ENCODE data around the gene BNIP3.

DNA sequence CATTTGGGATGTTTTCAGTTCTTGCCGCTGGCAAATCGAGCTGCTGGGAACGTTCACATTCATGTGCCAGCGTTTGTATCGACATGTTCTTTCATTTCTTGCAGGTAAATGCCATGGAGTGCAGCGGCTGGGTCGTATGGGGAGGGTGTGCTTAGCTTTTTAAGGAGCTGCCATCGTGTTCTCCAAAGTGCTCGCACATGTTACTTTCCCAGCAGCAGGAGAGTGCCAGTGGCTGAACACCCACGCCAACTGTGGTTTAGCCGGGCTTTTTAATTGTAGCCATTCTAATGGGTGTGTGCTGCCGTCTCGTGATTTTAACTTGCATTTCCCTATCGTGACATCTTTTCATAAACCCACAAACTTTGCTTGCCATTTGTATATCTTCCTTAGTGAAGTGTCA lies 11.6 kb upstream of the BNIP3 start:
- TF ChIP-seq, protein P1, sequence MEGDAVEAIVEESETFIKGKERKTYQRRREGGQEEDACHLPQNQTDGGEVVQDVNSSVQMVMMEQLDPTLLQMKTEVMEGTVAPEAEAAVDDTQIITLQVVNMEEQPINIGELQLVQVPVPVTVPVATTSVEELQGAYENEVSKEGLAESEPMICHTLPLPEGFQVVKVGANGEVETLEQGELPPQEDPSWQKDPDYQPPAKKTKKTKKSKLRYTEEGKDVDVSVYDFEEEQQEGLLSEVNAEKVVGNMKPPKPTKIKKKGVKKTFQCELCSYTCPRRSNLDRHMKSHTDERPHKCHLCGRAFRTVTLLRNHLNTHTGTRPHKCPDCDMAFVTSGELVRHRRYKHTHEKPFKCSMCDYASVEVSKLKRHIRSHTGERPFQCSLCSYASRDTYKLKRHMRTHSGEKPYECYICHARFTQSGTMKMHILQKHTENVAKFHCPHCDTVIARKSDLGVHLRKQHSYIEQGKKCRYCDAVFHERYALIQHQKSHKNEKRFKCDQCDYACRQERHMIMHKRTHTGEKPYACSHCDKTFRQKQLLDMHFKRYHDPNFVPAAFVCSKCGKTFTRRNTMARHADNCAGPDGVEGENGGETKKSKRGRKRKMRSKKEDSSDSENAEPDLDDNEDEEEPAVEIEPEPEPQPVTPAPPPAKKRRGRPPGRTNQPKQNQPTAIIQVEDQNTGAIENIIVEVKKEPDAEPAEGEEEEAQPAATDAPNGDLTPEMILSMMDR (IDR thresholded peaks at IDR 0.05): no peak
- no peak for TF ChIP-seq ZFX (IDR thresholded peaks at IDR 0.05; ENCODE audit: borderline replicate concordance)
